BJ (cell line): ENCODE results near the gene KLHL14. TPM values are rescaled to one million over a fixed set of nuclear protein-coding genes. Genes with fewer than 3 reads are reported as not detected.

ENCODE experiments used
- CTCF ChIA-PET: fragments of 350-600 bp; formaldehyde crosslinking; extraction: SDS; loops from one replicate; lab custom pipeline; 2021; ENCODE audit warnings: antibody characterized with exemption, inconsistent platforms; lab: Yijun Ruan, JAX
- POLR2A ChIA-PET: fragments of 300-600 bp; sonication (Branson Sonifier 250); formaldehyde crosslinking; extraction: SDS; loops from one replicate; lab custom pipeline; 2021; ENCODE audit warnings: antibody characterized with exemption; lab: Charles Lee
- DNase-seq: peaks from one replicate; pipeline ENCODE4 v3.0.0-alpha.2; 2011; ENCODE audit warnings: low read depth
- H3K27me3 ChIP-seq: 2 replicates; pipeline ENCODE4 v1.6.0; 2011; ENCODE audit warnings: low read length; ENCODE audit not compliant: control insufficient read depth, insufficient read depth
- H3K36me3 ChIP-seq: 2 replicates; pipeline ENCODE4 v1.5.1; 2011; ENCODE audit warnings: low read length; ENCODE audit not compliant: control insufficient read depth, insufficient read depth
- H3K4me3 ChIP-seq: 2 replicates; pipeline ENCODE4 v1.5.1; 2011; ENCODE audit warnings: low read depth, mild to moderate bottlenecking, control low read depth, low read length
- polyA plus RNA-seq: library from polyadenylated mRNA; depleted of rRNA; stranded (reverse); fragments of >200 nt; gene quantifications from 2 replicates; pipeline ENCODE4 v1.2.3, GENCODE V29; 2011
- TF ChIP-seq, protein P1 (sequence below): IDR thresholded peaks from 2 replicates; pipeline ENCODE4 v1.5.1; 2011; ENCODE audit warnings: low read depth, mild to moderate bottlenecking, control low read depth, inconsistent platforms, low read length, moderate library complexity; ENCODE audit not compliant: insufficient read depth

KLHL14 gene
- polyA plus RNA-seq, 1 experiment: not detected

DNA sequence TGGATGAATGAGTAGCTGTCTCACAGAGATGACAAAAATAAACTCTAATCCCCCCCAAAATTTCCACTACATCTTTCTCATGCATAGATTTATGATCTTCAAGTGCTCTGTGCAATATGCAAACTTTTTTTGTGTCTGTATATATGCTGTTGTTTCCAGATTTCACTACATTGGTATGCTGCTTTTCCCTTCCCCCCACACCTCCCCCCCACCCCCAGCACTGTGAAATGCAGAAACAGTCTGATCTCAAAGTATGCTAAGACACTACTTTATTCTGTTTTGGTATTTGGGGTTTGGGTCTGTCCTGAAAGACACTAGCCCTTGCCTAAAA lies 524 bp upstream of the KLHL14 start:
- Histone ChIP-seq H3K36me3 (no peaks in the 10 kb centered on the region), H3K27me3 (0 out of 2 replicates have a peak, but pooled peaks cover 4% of the 10 kb centered on the region), H3K4me3 (no peak overlapping the region)
- TF ChIP-seq, protein P1, sequence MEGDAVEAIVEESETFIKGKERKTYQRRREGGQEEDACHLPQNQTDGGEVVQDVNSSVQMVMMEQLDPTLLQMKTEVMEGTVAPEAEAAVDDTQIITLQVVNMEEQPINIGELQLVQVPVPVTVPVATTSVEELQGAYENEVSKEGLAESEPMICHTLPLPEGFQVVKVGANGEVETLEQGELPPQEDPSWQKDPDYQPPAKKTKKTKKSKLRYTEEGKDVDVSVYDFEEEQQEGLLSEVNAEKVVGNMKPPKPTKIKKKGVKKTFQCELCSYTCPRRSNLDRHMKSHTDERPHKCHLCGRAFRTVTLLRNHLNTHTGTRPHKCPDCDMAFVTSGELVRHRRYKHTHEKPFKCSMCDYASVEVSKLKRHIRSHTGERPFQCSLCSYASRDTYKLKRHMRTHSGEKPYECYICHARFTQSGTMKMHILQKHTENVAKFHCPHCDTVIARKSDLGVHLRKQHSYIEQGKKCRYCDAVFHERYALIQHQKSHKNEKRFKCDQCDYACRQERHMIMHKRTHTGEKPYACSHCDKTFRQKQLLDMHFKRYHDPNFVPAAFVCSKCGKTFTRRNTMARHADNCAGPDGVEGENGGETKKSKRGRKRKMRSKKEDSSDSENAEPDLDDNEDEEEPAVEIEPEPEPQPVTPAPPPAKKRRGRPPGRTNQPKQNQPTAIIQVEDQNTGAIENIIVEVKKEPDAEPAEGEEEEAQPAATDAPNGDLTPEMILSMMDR: no peak
- DNase-seq: no peak
- POLR2A ChIA-PET: no interaction called here
- CTCF ChIA-PET: no interaction called here

DNA sequence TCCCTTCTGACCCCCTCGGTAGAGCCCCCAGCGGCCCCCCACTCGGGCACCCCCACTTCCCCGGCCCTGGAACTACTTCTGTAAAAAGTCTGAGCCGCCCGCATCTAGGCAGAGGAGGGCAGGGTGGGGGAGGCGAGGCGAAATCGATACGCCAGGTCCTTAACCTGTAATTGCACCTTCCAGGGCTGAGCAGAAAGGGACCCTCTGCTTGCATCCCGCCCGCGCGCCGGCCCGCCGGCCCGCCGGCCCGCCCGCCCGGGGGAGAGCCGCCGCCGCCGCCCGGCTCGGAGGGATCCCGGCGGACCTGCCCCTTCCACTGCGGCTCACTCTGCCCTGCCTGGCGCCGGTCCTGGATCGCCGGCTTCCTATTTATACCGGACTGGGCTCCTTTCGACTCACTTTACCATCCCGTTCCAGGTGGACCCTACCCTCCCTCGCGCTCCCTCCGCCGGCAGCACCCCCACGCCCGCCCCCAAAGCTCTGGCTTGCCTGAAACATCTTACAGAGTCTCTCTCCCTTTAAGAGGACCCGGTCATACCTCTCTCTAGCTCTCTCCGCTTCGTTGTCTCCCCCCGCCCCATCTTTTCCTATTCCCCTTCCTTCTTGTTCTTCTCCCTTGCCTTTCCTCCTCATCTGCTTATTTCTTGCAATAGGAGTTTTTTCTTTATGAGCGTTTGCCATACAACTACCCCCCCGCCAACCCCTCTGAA lies 797 bp downstream of the KLHL14 start:
- POLR2A ChIA-PET: no interaction called here
- Histone ChIP-seq H3K27me3 (0 out of 2 replicates have a peak, but pooled peaks cover 4% of the 10 kb centered on the region), H3K4me3 (no peak overlapping the region), H3K36me3 (no peaks in the 10 kb centered on the region)
- CTCF ChIA-PET: no interaction called here
- DNase-seq: no peak
- TF ChIP-seq, protein P1: no peak

DNA sequence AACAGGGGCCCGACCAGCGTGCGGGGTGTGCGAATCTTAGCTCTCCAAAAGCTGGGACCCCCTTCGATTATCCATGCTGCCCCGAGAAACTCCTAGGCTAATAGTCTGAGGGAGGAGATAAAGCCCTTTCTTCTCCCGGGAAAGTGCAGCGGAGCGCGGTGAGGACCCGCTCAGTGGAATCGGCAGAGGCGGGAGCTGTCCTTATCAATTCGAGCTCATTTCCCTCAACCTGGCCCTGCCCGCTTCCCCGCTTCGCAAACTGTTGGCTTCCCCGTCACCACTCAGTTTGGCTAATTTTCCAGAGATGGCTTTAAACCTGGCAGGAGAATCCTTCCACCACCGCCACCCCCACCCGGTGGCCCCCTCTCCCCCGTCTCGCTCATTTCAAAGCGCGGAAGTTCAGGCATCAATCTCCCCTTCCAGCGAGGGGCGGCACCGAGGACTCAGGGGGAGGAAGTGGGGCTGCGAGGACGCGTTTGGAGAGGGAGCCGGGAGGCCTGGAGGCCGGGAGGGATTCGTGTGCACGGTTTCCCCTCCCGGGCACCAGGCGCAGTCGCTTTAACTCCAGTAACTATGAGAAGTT lies 1.6 kb downstream of the KLHL14 start:
- ChIA-PET POLR2A (no interaction called here), CTCF (no interaction called here)
- TF ChIP-seq, protein P1: no peak
- Histone ChIP-seq H3K27me3 (0 out of 2 replicates have a peak, but pooled peaks cover 4% of the 10 kb centered on the region), H3K36me3 (no peaks in the 10 kb centered on the region), H3K4me3 (no peak overlapping the region)
- no peak for DNase-seq

DNA sequence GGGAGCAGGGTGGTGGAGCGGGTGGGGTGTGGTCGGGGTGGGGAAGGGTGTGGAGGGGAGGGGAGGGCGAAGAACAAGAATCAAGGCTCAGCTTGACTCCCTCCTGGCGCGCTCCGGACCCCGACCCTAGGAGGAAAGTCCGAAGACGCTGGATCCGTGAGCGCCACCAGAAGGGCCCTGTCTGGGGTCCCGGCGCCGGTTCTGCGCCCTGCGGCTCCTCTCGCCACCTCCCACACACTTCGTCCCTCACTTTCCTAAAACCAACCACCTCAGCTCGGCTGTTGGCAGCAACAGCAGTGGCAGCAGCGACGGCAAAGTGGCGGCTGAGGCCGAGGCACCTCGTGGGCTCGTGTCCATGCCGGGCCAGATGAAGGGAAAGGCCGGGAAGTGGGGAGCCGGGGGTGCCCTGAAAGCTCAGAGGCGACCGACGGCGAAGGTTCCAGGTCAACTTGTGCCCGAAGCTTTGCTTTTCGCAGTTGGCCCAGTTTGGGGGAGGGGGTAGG lies 2.1 kb downstream of the KLHL14 start:
- no peak for DNase-seq
- CTCF ChIA-PET: no interaction called here
- no peak overlapping the region for H3K4me3 ChIP-seq
- no peaks in the 10 kb centered on the region for H3K36me3 ChIP-seq
- POLR2A ChIA-PET: no interaction called here
- TF ChIP-seq, protein P1: no peak
- 0 out of 2 replicates have a peak, but pooled peaks cover 4% of the 10 kb centered on the region for H3K27me3 ChIP-seq

DNA sequence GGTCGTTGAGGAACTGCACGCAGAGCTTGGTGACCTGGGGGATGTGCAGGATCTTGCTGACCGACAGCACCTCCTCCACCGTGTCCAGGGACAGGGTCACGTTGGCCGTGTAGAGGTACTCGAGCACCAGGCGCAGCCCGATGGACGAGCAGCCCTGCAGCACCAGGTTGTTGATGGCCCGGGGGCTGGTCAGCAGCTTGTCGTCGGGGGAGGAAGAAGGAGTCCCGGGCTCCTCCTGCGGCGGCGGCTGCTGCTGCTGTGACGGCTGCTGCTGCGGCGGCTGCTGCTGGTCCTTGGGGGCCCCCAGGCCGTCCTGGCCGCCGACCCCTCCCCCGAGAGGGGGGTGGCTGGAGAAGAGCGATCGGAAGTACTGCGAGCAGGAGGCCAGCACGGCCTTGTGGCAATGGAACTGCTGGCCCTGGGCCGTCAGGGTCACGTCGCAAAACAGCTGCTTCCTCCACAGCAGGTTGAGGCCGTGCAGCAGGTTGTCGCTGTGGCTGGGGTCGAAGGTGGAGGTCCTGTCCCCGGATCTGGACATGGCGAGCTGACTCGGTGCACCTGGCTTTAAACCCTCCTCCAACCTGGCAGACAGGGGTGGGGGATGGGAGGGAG lies 2.7 kb downstream of the KLHL14 start:
- Histone ChIP-seq H3K27me3 (0 out of 2 replicates have a peak, but pooled peaks cover 4% of the 10 kb centered on the region), H3K4me3 (no peak overlapping the region), H3K36me3 (no peaks in the 10 kb centered on the region)
- POLR2A ChIA-PET: no interaction called here
- CTCF ChIA-PET: no interaction called here
- no peak for DNase-seq
- TF ChIP-seq, protein P1: no peak
